ENCODE measurements around the gene POLR2C.

POLR2C gene

DNA sequence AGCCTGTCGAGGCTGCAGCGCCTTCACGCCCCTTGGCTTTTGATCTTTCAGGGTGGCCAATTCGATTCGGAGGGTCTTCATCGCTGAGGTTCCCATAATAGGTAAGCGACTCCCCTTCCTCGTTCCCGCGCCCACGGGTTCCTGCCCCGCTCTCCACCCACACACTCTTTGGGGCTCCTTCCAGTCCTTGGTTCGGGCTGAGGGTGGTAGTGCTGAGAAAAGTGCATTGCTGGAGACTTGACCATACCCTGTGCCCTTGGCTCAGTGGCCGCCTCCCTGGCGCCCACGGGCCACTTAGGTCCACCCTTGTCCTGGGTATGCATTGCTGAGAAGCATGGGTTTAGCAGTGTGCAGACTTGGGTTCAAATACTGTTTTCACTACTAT, 491 bp downstream of the POLR2C start:
- TF ChIP-seq POLR2A (IDR thresholded peaks at IDR 0.05; ENCODE audit: low read depth, low read length) (no peak), POLR2AphosphoS5 (IDR thresholded peaks at IDR 0.05; ENCODE audit: low read depth, low read length) (no peak), TAF1 (IDR thresholded peaks at IDR 0.05; ENCODE audit: borderline replicate concordance, low read depth, low read length) (no peak)
- FAIRE-seq (peak; percentile 17), DNase-seq (ENCODE audit: insufficient read length) (no peak)

DNA sequence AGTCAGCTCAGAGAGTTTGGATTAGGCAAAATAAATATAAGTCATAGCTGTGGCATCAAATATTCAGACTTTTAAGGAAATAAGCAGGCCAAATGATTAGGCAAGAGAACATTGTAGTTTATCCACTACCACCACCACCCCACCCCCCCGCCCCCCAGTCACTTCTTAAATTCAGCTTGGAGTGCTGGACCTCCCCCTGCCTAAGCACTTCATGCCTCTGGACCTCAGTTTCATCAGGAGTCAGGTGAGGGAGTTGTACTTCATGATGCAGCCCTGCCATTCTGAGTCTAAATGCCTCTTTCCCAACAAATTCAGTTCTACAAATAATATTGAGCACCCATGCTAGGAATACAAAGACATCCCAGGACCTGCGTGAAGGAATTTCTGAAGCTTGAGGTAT, 2.0 kb downstream of the POLR2C start:
- no peak for DNase-seq (ENCODE audit: insufficient read length)
- TF ChIP-seq POLR2A (IDR thresholded peaks at IDR 0.05; ENCODE audit: low read depth, low read length): no peak
- no peak for TF ChIP-seq TAF1 (IDR thresholded peaks at IDR 0.05; ENCODE audit: borderline replicate concordance, low read depth, low read length)
- TF ChIP-seq POLR2AphosphoS5 (IDR thresholded peaks at IDR 0.05; ENCODE audit: low read depth, low read length): no peak
- FAIRE-seq: no peak

DNA sequence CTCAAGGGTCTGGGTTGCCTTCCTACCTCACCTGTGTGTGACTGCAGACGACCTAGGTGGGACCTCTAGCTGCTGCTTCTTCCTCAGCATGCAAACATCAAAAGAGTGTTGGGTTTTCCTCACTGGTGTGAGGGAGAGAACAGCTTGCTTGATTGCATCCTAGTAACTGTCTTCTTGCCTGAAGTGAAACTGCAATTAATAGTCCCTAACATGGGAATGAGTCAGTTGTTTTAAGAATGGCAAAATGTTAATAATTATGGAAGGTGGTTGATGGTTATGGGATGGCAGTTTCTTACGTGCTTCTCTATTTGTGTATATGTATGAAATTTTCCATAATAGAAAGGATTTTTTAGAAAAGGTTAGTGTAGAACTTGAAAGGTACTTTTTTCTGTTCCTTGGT, 5.9 kb downstream of the POLR2C start:
- no peak for TF ChIP-seq POLR2AphosphoS5 (IDR thresholded peaks at IDR 0.05; ENCODE audit: low read depth, low read length)
- no peak for TF ChIP-seq TAF1 (IDR thresholded peaks at IDR 0.05; ENCODE audit: borderline replicate concordance, low read depth, low read length)
- TF ChIP-seq POLR2A (IDR thresholded peaks at IDR 0.05; ENCODE audit: low read depth, low read length): no peak
- FAIRE-seq: no peak

DNA sequence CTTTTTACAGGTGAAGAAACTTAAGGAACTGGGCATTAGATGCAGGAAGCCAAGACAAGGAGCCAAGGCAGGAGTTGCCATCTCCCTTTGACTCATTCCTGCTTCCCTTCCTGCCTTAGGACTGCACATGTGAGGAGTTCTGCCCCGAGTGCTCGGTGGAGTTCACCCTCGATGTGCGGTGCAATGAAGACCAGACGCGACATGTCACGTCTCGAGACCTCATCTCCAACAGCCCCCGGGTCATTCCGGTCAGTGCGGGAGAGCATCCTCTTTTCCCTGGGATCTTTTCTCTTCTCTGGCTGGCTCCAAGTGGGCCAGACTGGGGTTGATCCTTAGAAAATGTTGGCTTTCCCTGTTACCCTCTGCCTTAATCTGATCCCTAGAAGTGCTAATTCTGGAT, 6.6 kb downstream of the POLR2C start:
- FAIRE-seq (no peak), DNase-seq (ENCODE audit: insufficient read length) (no peak)

More for the DNA sequence above, 5.9 kb downstream of the POLR2C start:
- DNase-seq (ENCODE audit: insufficient read length): no peak

DNA sequence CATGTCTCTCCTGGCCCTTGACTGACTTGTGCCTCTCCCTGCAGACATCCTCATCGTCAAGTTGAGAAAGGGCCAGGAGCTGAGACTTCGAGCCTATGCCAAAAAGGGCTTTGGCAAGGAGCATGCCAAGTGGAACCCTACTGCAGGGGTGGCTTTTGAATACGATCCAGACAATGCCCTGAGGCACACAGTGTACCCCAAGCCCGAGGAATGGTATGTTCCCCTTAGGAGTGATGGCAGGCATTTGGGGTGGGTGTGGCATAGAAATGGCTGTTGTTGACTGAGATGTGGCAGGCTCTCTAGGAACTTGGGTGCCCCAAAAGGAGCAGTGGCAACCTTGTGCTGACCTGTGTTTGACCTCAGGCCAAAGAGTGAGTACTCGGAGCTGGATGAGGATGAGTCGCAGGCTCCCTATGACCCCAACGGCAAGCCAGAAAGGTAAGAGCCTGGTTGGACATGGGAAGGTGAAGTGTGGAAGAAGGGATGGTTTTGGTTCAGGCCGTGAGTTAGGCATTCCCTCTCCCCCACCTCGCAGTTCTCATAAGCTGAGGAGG, 7.5 kb downstream of the POLR2C start:
- no peak for FAIRE-seq
- TF ChIP-seq POLR2A (IDR thresholded peaks at IDR 0.05; ENCODE audit: low read depth, low read length) (no peak), POLR2AphosphoS5 (IDR thresholded peaks at IDR 0.05; ENCODE audit: low read depth, low read length) (0 out of 2 replicates have a peak, but pooled peaks have one; percentile 2)
- DNase-seq (ENCODE audit: insufficient read length): no peak

More for the DNA sequence above, 6.6 kb downstream of the POLR2C start:
- no peak for TF ChIP-seq TAF1 (IDR thresholded peaks at IDR 0.05; ENCODE audit: borderline replicate concordance, low read depth, low read length)
- no peak for TF ChIP-seq POLR2AphosphoS5 (IDR thresholded peaks at IDR 0.05; ENCODE audit: low read depth, low read length)
- no peak for TF ChIP-seq POLR2A (IDR thresholded peaks at IDR 0.05; ENCODE audit: low read depth, low read length)

DNA sequence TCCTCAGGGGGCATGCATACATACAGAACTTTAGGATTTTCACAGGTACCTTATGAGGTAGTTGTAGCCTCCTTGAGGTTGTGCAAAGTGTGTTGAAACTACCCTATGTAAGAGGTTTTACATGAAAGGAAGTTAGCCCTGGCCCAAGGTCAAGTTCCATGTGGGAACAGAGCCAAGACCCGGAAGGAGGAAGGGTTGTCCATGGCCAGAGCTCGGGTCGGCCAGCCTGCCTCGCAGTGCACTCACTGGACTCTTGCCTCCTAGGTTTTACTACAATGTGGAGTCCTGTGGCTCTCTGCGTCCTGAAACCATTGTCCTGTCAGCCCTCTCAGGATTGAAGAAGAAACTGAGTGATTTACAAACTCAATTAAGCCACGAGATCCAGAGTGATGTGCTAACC, 8.2 kb downstream of the POLR2C start:
- DNase-seq (ENCODE audit: insufficient read length): no peak
- no peak for TF ChIP-seq POLR2AphosphoS5 (IDR thresholded peaks at IDR 0.05; ENCODE audit: low read depth, low read length)
- TF ChIP-seq TAF1 (IDR thresholded peaks at IDR 0.05; ENCODE audit: borderline replicate concordance, low read depth, low read length): no peak
- no peak for TF ChIP-seq POLR2A (IDR thresholded peaks at IDR 0.05; ENCODE audit: low read depth, low read length)
- FAIRE-seq: no peak

DNA sequence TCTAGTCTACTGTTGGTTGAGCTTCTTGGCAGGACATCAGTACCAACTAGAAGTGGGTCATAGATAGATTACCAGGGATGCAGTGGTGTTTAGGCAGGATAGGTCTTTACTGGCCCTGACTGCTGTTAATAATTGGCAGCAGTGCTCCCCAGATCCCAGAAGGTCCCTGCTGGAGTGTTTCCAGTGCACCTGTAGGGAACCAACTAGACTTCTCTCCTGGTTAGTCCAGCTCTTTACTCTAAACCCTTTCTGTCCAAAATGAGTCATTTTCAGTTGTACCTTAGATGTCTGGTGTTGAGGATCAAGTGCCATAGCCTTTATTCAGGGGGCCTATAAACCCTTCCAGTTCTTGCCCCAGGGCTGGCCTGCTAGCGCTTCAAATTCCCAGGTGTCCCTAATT, 8.7 kb downstream of the POLR2C start:
- FAIRE-seq (no peak), DNase-seq (ENCODE audit: insufficient read length) (no peak)
- TF ChIP-seq POLR2AphosphoS5 (IDR thresholded peaks at IDR 0.05; ENCODE audit: low read depth, low read length) (no peak), POLR2A (IDR thresholded peaks at IDR 0.05; ENCODE audit: low read depth, low read length) (no peak), TAF1 (IDR thresholded peaks at IDR 0.05; ENCODE audit: borderline replicate concordance, low read depth, low read length) (no peak)

DNA sequence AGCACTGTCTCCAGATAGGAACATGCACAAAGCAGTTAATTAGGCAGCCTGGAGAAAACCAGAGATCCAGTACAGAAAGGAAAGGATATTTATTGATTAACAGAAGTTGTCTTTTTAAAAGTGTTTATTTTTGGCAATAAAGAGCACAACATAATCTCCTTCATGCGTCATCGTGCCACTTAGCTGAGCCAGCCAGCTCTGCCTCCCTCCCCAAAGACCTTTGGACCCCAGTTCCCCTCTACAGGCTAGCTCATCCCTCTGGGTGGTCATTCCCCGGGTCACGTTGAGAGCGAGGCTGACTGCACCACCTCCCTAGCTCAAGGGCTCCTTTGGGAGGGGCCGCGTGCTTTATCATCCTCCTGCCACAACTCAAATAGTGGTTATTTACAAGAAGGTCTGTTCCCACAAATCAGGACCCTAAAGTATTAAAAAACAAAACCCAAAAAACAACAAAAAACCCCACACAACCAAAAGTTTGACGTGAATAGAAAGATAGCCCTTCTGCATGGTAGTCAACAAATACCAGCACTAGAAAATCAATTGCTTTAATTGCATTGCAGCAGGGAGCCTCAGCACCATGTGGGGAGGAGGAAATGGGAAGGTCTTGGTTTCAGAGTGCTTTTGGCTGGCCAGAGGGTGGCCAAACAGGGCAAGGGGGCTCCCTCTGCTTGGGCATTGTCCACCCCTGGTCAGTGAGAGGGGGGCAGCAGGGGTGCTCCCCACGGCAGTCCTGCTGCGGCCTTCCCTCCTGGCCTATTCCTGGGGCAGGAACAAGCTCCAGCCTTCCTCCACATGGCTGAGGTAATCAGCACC, 9.6 kb downstream of the POLR2C start:
- FAIRE-seq: no peak
- peak; percentile 42; the same call in 1 of the 2 replicates for TF ChIP-seq POLR2A (IDR thresholded peaks at IDR 0.05; ENCODE audit: low read depth, low read length)
- no peak; the same call in 1 of the 2 replicates for TF ChIP-seq POLR2AphosphoS5 (IDR thresholded peaks at IDR 0.05; ENCODE audit: low read depth, low read length)
- no peak for DNase-seq (ENCODE audit: insufficient read length)

DNA sequence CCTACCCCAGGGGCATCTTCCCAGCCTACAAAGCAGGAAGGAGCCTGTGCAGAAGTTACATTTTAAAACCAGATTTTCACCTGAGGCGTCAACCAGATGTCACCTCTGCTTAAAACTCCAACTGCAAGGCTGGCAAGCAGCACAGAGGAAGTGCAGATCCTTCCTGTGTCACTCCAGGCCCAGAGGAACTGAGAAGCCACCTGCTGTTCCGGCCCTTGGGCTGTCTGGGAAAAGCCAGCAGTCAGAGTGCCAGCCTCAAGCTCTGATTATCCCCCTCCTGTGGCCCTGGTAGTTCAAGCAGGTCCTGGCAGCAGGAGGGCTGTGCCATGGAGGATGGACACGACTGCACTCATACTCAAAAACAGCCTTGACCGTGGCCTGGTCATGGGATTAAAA, 10.2 kb downstream of the POLR2C start:
- no peak for DNase-seq (ENCODE audit: insufficient read length)
- no peak for FAIRE-seq
- TF ChIP-seq TAF1 (IDR thresholded peaks at IDR 0.05; ENCODE audit: borderline replicate concordance, low read depth, low read length) (no peak), POLR2AphosphoS5 (IDR thresholded peaks at IDR 0.05; ENCODE audit: low read depth, low read length) (no peak), POLR2A (IDR thresholded peaks at IDR 0.05; ENCODE audit: low read depth, low read length) (no peak; the same call in 1 of the 2 replicates)

DNA sequence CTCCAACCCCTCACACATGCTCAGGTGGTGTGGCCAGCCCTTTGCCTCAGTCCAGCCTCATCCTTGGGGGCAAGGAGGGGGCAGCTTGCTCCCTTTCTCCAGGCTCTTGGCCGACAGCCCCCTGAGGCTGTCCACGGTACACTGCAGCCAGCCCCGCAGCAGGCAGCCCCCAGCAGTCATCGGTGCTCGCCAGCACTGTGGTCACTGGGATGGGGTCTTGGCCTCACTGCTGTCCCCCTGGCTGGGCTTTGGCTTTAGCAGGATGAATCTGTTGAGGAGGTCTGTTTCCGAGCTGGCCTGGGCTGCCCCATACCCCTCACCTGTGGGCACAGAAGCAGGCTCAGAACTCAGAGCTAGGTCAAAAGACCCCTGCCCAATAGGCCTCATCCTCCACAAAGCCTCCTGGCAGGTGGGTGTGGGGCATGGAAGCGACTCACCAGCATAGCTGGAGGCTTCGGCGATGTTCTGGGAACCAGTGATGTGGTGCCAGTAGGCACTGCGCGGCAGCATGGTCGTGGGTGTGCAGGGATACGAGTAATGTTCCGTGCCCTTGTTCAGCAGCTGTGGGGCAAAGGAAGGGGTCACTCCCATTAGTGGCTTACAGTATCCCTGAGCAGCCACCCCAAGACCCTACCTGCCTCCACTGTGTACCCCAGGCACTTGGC, 10.8 kb downstream of the POLR2C start:
- DNase-seq (ENCODE audit: insufficient read length) (no peak), FAIRE-seq (no peak)
- TF ChIP-seq TAF1 (IDR thresholded peaks at IDR 0.05; ENCODE audit: borderline replicate concordance, low read depth, low read length) (no peak), POLR2AphosphoS5 (IDR thresholded peaks at IDR 0.05; ENCODE audit: low read depth, low read length) (peak; percentile 34; the same call in 1 of the 2 replicates)

DNA sequence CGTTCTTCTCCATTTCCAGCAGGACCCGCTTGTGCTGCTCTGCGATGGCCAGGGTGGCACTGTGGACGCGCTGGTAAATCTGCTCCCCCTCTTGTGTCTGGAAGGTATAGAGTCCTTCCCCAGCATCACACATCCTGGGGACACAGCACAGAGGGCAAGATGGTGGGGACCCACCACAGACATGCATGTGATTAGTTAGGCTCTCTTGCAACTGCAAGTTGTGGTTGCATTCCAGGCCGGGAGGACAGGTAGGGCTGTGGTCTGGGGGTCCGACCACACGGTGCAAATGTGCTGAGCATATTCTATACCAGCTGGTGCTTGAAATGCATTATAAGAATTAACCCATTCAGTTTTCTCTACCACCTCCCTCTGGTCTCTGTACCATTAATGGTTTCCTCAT, 11.4 kb downstream of the POLR2C start:
- no peak for TF ChIP-seq POLR2AphosphoS5 (IDR thresholded peaks at IDR 0.05; ENCODE audit: low read depth, low read length)
- no peak for TF ChIP-seq POLR2A (IDR thresholded peaks at IDR 0.05; ENCODE audit: low read depth, low read length)
- TF ChIP-seq TAF1 (IDR thresholded peaks at IDR 0.05; ENCODE audit: borderline replicate concordance, low read depth, low read length): no peak
- FAIRE-seq (no peak), DNase-seq (ENCODE audit: insufficient read length) (no peak)

Measured in GM12892 (cell line).